Heart right ventricle (tissue), 16 donors: ENCODE data around the gene RBM28. TPM values are rescaled to one million over a fixed set of nuclear protein-coding genes. Genes with fewer than 3 reads are reported as not detected.

Source experiments
- ATAC-seq, 8 donors: fragments of 200-7000 bp; cut with Tn5 transposase; one replicate each; pipeline ENCODE4 v1.9.1; 2020; ENCODE audit warnings: mild to moderate bottlenecking in 8 of 8, moderate library complexity in 8 of 8, moderate number of reproducible peaks in 1 of 8
- DNase-seq, 2 donors: peaks; one replicate each; pipeline ENCODE4 v3.0.0-alpha.2; 2020
- H3K27ac ChIP-seq, 10 donors: fragments of 200-600 bp; sonication (generic) in 2 of 10; one replicate each; pipeline versions ENCODE4 v1.5.0 to v1.8.0; 2020 to 2022; ENCODE audit warnings: mild to moderate bottlenecking in 3 of 10
- H3K27me3 ChIP-seq, 7 donors: fragments of 200-600 bp; one replicate each; pipeline ENCODE4 v1.8.0; 2021 to 2022; ENCODE audit warnings: mild to moderate bottlenecking in 2 of 7
- H3K36me3 ChIP-seq, 9 donors: fragments of 200-600 bp; sonication (generic) in 1 of 9; one replicate each; pipeline versions ENCODE4 v1.5.0 to v1.8.0; 2020 to 2022; ENCODE audit warnings: mild to moderate bottlenecking in 2 of 9
- H3K4me1 ChIP-seq, 9 donors: fragments of 200-600 bp; sonication (generic) in 1 of 9; one replicate each; pipeline versions ENCODE4 v1.5.0 to v1.8.0; 2020 to 2022; ENCODE audit warnings: mild to moderate bottlenecking in 4 of 9
- H3K4me3 ChIP-seq, 10 donors: fragments of 200-600 bp; sonication (generic) in 2 of 10; one replicate each; pipeline versions ENCODE4 v1.5.0 to v1.8.0; 2020 to 2022; ENCODE audit warnings: mild to moderate bottlenecking in 7 of 10, moderate library complexity in 2 of 10
- H3K9me3 ChIP-seq, 11 donors: fragments of 200-600 bp in 10 of 11; sonication (generic) in 2 of 11; one replicate each; pipeline versions ENCODE4 v1.5.0 to v1.8.0; 2013 to 2022; ENCODE audit warnings: mild to moderate bottlenecking in 2 of 11, control low read depth in 1 of 11, moderate library complexity in 1 of 11
- CTCF ChIP-seq, 9 donors: fragments of 200-600 bp; sonication (generic) in 2 of 9; IDR thresholded peaks; one replicate each; pipeline versions ENCODE4 v1.5.0 to v1.8.0; 2021 to 2022; ENCODE audit warnings: antibody characterized with exemption in 9 of 9, mild to moderate bottlenecking in 5 of 9, moderate library complexity in 1 of 9
- WGBS, 2 donors: extraction: QIAGEN DNeasy Blood & Tissue Kit; methylation state at CpG; one replicate each; pipeline ENCODE4 v1.1.7; 2013; ENCODE audit warnings: inconsistent platforms in 1 of 2; 5-methylcytosine and 5-hydroxymethylcytosine counted together
- intact Hi-C, 10 donors: fragments of 100-400 bp; cut with DNase I; formaldehyde crosslinking; loops; one replicate each; pipeline versions ENCODE4 v1.11.1 to v1.14.2; 2022
- polyA plus RNA-seq, 2 donors: library from polyadenylated mRNA; stranded (reverse); fragments of 200-250 nt; gene quantifications; one replicate each; pipeline ENCODE4 v1.2.3, GENCODE V29; 2013
- total RNA-seq, 10 donors: library from RNA; stranded (reverse); fragmentation: NEBNext Ultra II Directional in 3 of 10; extraction: Animal tissue kit (Norgen Biotek cat#: 25700) in 3 of 10; gene quantifications; one replicate each; pipeline versions ENCODE4 v1.2.1 to v1.2.4, GENCODE V29; 2021 to 2023
- donor health status: Arrhythmogenic right ventricular cardiomyopathy.
- donor health status: ischemic (EF 13 %, LVEDD 7.1; RV severe dilation, severe dysfunction).
- donor health status: healthy with polysubstance abuse.
- donor health status: DM: no; HTN: yes; CAD: no.
- donor health status: DM: no; HTN: no; CAD: no.
- donor health status: ischemic (EF 25% LVEDD 6.9; RV normal size, moderate dysfunction).
- donor health status: ischemic (EF 25% LVEDD 5.7; RV mildly dilated, moderate dysfunction).
- donor health status: healthy.
- donor health status: DM: yes; HTN: yes; CAD: no.
- donor health status: Ischemic cardiomyopathy.
- donor health status: ischemic (EF 35%, LVEDD 5.7; RV mildly dilated, moderate dysfunction).
- donor health status: nonischemic (EF 11% LVEDD 7.7; RV severe dilation, severe dysfunction).
- donor health status: DM: yes; HTN: yes; CAD: no.
- donor health status: PGD.
- donor health status: ischemic (EF 29% LVEDD 5.4; RV normal size, mild dysfunction).
- donor health status: nonischemic (EF 23%, LVEDD 6.1; RV moderate dilation, normal function).

The RBM28 gene
- total and polyA plus RNA-seq, 12 donors: 16.6 to 96.9 (median 28.3) TPM

GRCh38 chr7:128376077-128376476 is 32.4 kb upstream of the RBM28 start:
- Histone ChIP-seq H3K4me3 (no peak overlapping the region), H3K27me3 (no peaks in the 10 kb centered on the region), H3K4me1 (peaks cover 0 to 2% (median 0%) of the 10 kb centered on the region in 9 donors), H3K9me3 (no peaks in the 10 kb centered on the region), H3K36me3 (no peaks in the 10 kb centered on the region), H3K27ac (no peak overlapping the region)
- no peak for DNase-seq
- no peak for ATAC-seq
- WGBS, 2 donors: 98 to 100% methylated on average over 3 of the region's 3 CpGs
- TF ChIP-seq CTCF (IDR thresholded peaks at IDR 0.05): no peak
- intact Hi-C loops: no loop called here

DNA sequence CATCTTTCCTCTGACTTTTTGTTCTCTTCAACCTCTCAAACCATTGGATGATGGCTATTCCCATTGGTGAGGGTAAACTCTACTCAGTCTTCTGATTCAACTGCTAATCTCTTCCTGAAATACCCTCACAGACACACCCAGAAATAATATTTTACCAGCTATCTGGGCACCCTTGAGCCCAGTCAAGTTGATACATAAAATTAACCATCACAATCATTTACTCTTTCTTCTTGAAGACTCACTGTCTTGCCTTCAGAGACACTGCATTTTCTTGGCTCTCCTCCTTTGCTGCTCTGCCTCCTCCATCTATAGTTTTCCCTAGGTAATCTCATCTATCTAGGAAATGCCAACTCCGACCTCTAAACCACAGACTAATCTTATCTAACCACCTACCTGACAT is 30.3 kb upstream of the RBM28 start:
- no peaks in the 10 kb centered on the region for H3K36me3 ChIP-seq
- no peak overlapping the region for H3K27ac ChIP-seq
- H3K27me3 ChIP-seq: no peaks in the 10 kb centered on the region
- DNase-seq (no peak), ATAC-seq (no peak)
- no peak for TF ChIP-seq CTCF (IDR thresholded peaks at IDR 0.05)
- no peaks in the 10 kb centered on the region for H3K9me3 ChIP-seq
- no peaks in the 10 kb centered on the region for H3K4me1 ChIP-seq
- WGBS, 2 donors: 50 to 59% methylated on average over 1 of the region's 1 CpG
- intact Hi-C loops: no loop called here
- no peak overlapping the region for H3K4me3 ChIP-seq

GRCh38 chr7:128373606-128374005 is 29.9 kb upstream of the RBM28 start:
- intact Hi-C loops: no loop called here
- no peaks in the 10 kb centered on the region for H3K9me3 ChIP-seq
- H3K4me1 ChIP-seq: no peaks in the 10 kb centered on the region
- no peaks in the 10 kb centered on the region for H3K27me3 ChIP-seq
- WGBS, 2 donors: 59 to 68% methylated on average over 2 of the region's 2 CpGs
- DNase-seq (no peak), ATAC-seq (no peak)
- no peak overlapping the region for H3K4me3 ChIP-seq
- H3K36me3 ChIP-seq: no peaks in the 10 kb centered on the region
- no peak overlapping the region for H3K27ac ChIP-seq
- TF ChIP-seq CTCF (IDR thresholded peaks at IDR 0.05): no peak

DNA sequence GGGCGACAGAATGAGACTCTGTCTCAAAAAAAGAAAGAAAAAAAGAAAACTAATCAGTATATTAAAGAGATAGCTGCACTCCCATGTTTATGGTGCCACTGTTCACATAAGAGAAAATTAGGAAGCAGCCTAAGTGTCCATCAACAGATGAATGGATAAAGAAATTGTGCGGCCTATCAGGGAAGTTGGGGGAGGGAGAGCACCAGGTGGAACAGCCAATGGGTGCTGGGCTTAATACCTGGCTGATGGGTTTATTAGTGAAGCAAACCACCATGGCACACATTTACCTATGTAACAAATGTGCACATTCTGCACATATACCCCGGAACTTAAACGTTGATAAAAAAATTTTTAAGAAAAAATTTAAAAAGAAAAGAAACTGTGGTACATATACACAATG is 26.8 kb upstream of the RBM28 start:
- intact Hi-C loops: no loop called here
- Histone ChIP-seq H3K36me3 (no peaks in the 10 kb centered on the region), H3K4me1 (peaks cover 0 to 8% (median 0%) of the 10 kb centered on the region in 9 donors), H3K27ac (no peak overlapping the region), H3K4me3 (no peak overlapping the region), H3K9me3 (no peaks in the 10 kb centered on the region), H3K27me3 (peaks cover 0 to 10% (median 3%) of the 10 kb centered on the region in 7 donors)
- 88 to 91% methylated on average over 4 of the region's 4 CpGs for WGBS, 2 donors
- DNase-seq (no peak), ATAC-seq (no peak)
- no peak for TF ChIP-seq CTCF (IDR thresholded peaks at IDR 0.05)

DNA sequence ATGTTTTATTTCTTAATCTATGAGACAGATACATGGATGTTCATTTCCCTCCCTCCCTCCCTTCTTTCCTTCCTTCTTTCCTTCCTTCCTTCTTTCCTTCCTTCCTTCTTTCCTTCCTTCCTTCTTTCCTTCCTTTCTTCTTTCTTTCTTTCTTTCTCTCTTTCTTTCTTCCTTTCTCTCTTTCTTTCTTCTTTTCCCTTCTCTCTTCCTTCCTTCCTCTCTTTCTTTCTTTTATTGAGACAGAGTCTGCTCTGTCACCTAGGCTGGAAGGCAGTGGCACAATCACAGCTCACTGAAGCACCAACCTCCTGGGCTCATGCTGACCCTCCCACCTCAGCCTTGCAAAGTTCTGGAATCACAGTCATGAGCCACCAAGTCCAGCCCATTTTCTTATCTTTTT is 23.3 kb upstream of the RBM28 start:
- Histone ChIP-seq H3K27ac (no peak overlapping the region), H3K4me1 (peaks cover 0 to 11% (median 2%) of the 10 kb centered on the region in 9 donors), H3K4me3 (no peak overlapping the region), H3K27me3 (peaks cover 0 to 44% (median 22%) of the 10 kb centered on the region in 7 donors), H3K36me3 (no peaks in the 10 kb centered on the region), H3K9me3 (no peaks in the 10 kb centered on the region)
- intact Hi-C loops: no loop called here
- ATAC-seq (no peak), DNase-seq (no peak)
- no peak for TF ChIP-seq CTCF (IDR thresholded peaks at IDR 0.05)
